A549 (cell line): ENCODE measurements around the gene TNMD.

ENCODE experiments used
- HOXA7 ChIP-seq: fragments of 250-450 bp; sonication (Bioruptor Pico); IDR thresholded peaks from 2 replicates; pipeline ENCODE4 v1.5.0; 2020; ENCODE audit warnings: mild to moderate bottlenecking, moderate library complexity
- MAX ChIP-seq: IDR thresholded peaks from 2 replicates; pipeline ENCODE4 v1.6.1; 2012
- POLR2A ChIP-seq: IDR thresholded peaks from 2 replicates; pipeline ENCODE4 v1.6.1; 2012; ENCODE audit warnings: mild to moderate bottlenecking, low read length
- RAD21 ChIP-seq, 2 experiments: fragments of >200 bp in 1 of 2; sonication (Bioruptor Twin) in 1 of 2; formaldehyde crosslinking in 1 of 2; IDR thresholded peaks in 1 of 2; conservative IDR thresholded peaks in 1 of 2; 2 replicates in 1 of 2; 3 replicates in 1 of 2; pipeline ENCODE4 v1.6.1; 2012 to 2018; ENCODE audit warnings: inconsistent platforms in 1 of 2
- RFX5 ChIP-seq: fragments of 450-650 bp; IDR thresholded peaks from 2 replicates; pipeline ENCODE4 v1.7.1; 2014; ENCODE audit warnings: antibody characterized with exemption, mild to moderate bottlenecking, moderate library complexity
- TP53 ChIP-seq: fragments of 250-450 bp; sonication (Bioruptor Pico); IDR thresholded peaks from 2 replicates; pipeline ENCODE4 v1.5.0; 2021; ENCODE audit warnings: mild to moderate bottlenecking, moderate library complexity
- TF ChIP-seq, protein P1 (sequence below): fragments of >200 bp; sonication (Bioruptor Twin); formaldehyde crosslinking; IDR thresholded peaks from 3 replicates; pipeline ENCODE4 v1.5.1; 2016

- TF ChIP-seq, protein P1, sequence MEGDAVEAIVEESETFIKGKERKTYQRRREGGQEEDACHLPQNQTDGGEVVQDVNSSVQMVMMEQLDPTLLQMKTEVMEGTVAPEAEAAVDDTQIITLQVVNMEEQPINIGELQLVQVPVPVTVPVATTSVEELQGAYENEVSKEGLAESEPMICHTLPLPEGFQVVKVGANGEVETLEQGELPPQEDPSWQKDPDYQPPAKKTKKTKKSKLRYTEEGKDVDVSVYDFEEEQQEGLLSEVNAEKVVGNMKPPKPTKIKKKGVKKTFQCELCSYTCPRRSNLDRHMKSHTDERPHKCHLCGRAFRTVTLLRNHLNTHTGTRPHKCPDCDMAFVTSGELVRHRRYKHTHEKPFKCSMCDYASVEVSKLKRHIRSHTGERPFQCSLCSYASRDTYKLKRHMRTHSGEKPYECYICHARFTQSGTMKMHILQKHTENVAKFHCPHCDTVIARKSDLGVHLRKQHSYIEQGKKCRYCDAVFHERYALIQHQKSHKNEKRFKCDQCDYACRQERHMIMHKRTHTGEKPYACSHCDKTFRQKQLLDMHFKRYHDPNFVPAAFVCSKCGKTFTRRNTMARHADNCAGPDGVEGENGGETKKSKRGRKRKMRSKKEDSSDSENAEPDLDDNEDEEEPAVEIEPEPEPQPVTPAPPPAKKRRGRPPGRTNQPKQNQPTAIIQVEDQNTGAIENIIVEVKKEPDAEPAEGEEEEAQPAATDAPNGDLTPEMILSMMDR, result no peak
- TF ChIP-seq MAX (no peak), POLR2A (no peak), TP53 (CRISPR knock-in tag) (no peak), HOXA7 (CRISPR knock-in tag) (no peak), RFX5 (no peak), RAD21 (conservative IDR thresholded peaks at IDR 0.05 in 1 of 2, IDR thresholded peaks at IDR 0.05 in 1 of 2) (no peak)
These were observed 15.6 kb downstream of the TNMD start for GRCh38 chrX:100600340-100600739.
